ENCODE results near the gene GNG12.

The GNG12 gene

GRCh38 chr1:67792103-67792502 lies 41.2 kb downstream of the GNG12 start:
- DNase-seq (ENCODE audit: insufficient read length, low spot score) (no peak), FAIRE-seq (no peak)
- TF ChIP-seq POLR2A (IDR thresholded peaks at IDR 0.05; ENCODE audit: low read depth, low read length) (no peak), TAF1 (IDR thresholded peaks at IDR 0.05; ENCODE audit: low read depth, low read length) (no peak), POLR2AphosphoS5 (IDR thresholded peaks at IDR 0.05; ENCODE audit: low read depth, low read length) (no peak), PAX5 (IDR thresholded peaks at IDR 0.05; ENCODE audit: insufficient read depth, low read length, severe bottlenecking) (no peak)

- FAIRE-seq = no peak
- TF ChIP-seq PAX5 (IDR thresholded peaks at IDR 0.05; ENCODE audit: insufficient read depth, low read length, severe bottlenecking) (no peak), POLR2A (IDR thresholded peaks at IDR 0.05; ENCODE audit: low read depth, low read length) (no peak), TAF1 (IDR thresholded peaks at IDR 0.05; ENCODE audit: low read depth, low read length) (no peak), POLR2AphosphoS5 (IDR thresholded peaks at IDR 0.05; ENCODE audit: low read depth, low read length) (no peak), SPI1 (IDR thresholded peaks at IDR 0.05; ENCODE audit: low read depth, low read length) (no peak)
- DNase-seq (ENCODE audit: insufficient read length, low spot score) = no peak
Measured at GRCh38 chr1:67791686-67792085, 41.6 kb downstream of the GNG12 start.

GRCh38 chr1:67791261-67791660 lies 42.0 kb downstream of the GNG12 start:
- DNase-seq (ENCODE audit: insufficient read length, low spot score) = no peak
- TF ChIP-seq SPI1 (IDR thresholded peaks at IDR 0.05; ENCODE audit: low read depth, low read length) = no peak
- no peak for TF ChIP-seq TAF1 (IDR thresholded peaks at IDR 0.05; ENCODE audit: low read depth, low read length)
- no peak for TF ChIP-seq POLR2AphosphoS5 (IDR thresholded peaks at IDR 0.05; ENCODE audit: low read depth, low read length)
- no peak for TF ChIP-seq PAX5 (IDR thresholded peaks at IDR 0.05; ENCODE audit: insufficient read depth, low read length, severe bottlenecking)
- no peak for TF ChIP-seq POLR2A (IDR thresholded peaks at IDR 0.05; ENCODE audit: low read depth, low read length)
- TF ChIP-seq POU2F2 (IDR thresholded peaks at IDR 0.05; ENCODE audit: low read depth, low read length) = no peak
- no peak for FAIRE-seq

- TF ChIP-seq SPI1 (IDR thresholded peaks at IDR 0.05; ENCODE audit: low read depth, low read length) (no peak), POLR2A (IDR thresholded peaks at IDR 0.05; ENCODE audit: low read depth, low read length) (no peak), PAX5 (IDR thresholded peaks at IDR 0.05; ENCODE audit: insufficient read depth, low read length, severe bottlenecking) (no peak), POU2F2 (IDR thresholded peaks at IDR 0.05; ENCODE audit: low read depth, low read length) (no peak), TAF1 (IDR thresholded peaks at IDR 0.05; ENCODE audit: low read depth, low read length) (no peak), POLR2AphosphoS5 (IDR thresholded peaks at IDR 0.05; ENCODE audit: low read depth, low read length) (no peak)
- DNase-seq (ENCODE audit: insufficient read length, low spot score) (no peak), FAIRE-seq (no peak)
Measured at GRCh38 chr1:67790201-67790692, 43.0 kb downstream of the GNG12 start.

GRCh38 chr1:67789551-67789950 lies 43.7 kb downstream of the GNG12 start:
- DNase-seq (ENCODE audit: insufficient read length, low spot score) (no peak), FAIRE-seq (no peak)
- TF ChIP-seq TAF1 (IDR thresholded peaks at IDR 0.05; ENCODE audit: low read depth, low read length) (no peak), PAX5 (IDR thresholded peaks at IDR 0.05; ENCODE audit: insufficient read depth, low read length, severe bottlenecking) (no peak), POLR2A (IDR thresholded peaks at IDR 0.05; ENCODE audit: low read depth, low read length) (no peak), SPI1 (IDR thresholded peaks at IDR 0.05; ENCODE audit: low read depth, low read length) (no peak)

- TF ChIP-seq TAF1 (IDR thresholded peaks at IDR 0.05; ENCODE audit: low read depth, low read length) (no peak), POLR2A (IDR thresholded peaks at IDR 0.05; ENCODE audit: low read depth, low read length) (no peak)
- FAIRE-seq (no peak), DNase-seq (ENCODE audit: insufficient read length, low spot score) (no peak)
Measured at GRCh38 chr1:67788904-67789303, 44.4 kb downstream of the GNG12 start.

- no peak for FAIRE-seq
- DNase-seq (ENCODE audit: insufficient read length, low spot score) = no peak
- no peak for TF ChIP-seq PAX5 (IDR thresholded peaks at IDR 0.05; ENCODE audit: insufficient read depth, low read length, severe bottlenecking)
- no peak for TF ChIP-seq POLR2A (IDR thresholded peaks at IDR 0.05; ENCODE audit: low read depth, low read length)
Measured at GRCh38 chr1:67788238-67788790, 45.0 kb downstream of the GNG12 start.

- TF ChIP-seq TAF1 (IDR thresholded peaks at IDR 0.05; ENCODE audit: low read depth, low read length) = no peak
- no peak for TF ChIP-seq POLR2A (IDR thresholded peaks at IDR 0.05; ENCODE audit: low read depth, low read length)
- TF ChIP-seq POLR2AphosphoS5 (IDR thresholded peaks at IDR 0.05; ENCODE audit: low read depth, low read length) = no peak
- no peak for TF ChIP-seq PAX5 (IDR thresholded peaks at IDR 0.05; ENCODE audit: insufficient read depth, low read length, severe bottlenecking)
- TF ChIP-seq SPI1 (IDR thresholded peaks at IDR 0.05; ENCODE audit: low read depth, low read length) = no peak
- no peak for TF ChIP-seq POU2F2 (IDR thresholded peaks at IDR 0.05; ENCODE audit: low read depth, low read length)
- FAIRE-seq = no peak
- no peak for DNase-seq (ENCODE audit: insufficient read length, low spot score)
Measured at GRCh38 chr1:67787746-67788145, 45.5 kb downstream of the GNG12 start.

GRCh38 chr1:67785847-67786753 lies 47.2 kb downstream of the GNG12 start:
- FAIRE-seq = no peak
- TF ChIP-seq PAX5 (IDR thresholded peaks at IDR 0.05; ENCODE audit: insufficient read depth, low read length, severe bottlenecking) (no peak), POLR2AphosphoS5 (IDR thresholded peaks at IDR 0.05; ENCODE audit: low read depth, low read length) (no peak), POLR2A (IDR thresholded peaks at IDR 0.05; ENCODE audit: low read depth, low read length) (no peak), TAF1 (IDR thresholded peaks at IDR 0.05; ENCODE audit: low read depth, low read length) (no peak), SPI1 (IDR thresholded peaks at IDR 0.05; ENCODE audit: low read depth, low read length) (no peak), POU2F2 (IDR thresholded peaks at IDR 0.05; ENCODE audit: low read depth, low read length) (no peak)
- no peak for DNase-seq (ENCODE audit: insufficient read length, low spot score)

All from GM12891 (cell line).